DND-41 (cell line): ENCODE measurements around the gene SRRM4.
"Not testable (repeated sequence)": the region's sequence is repeated elsewhere in the genome, so short reads cannot be mapped to it uniquely, and the experiment has no call there.

Source experiments
- ATAC-seq: fragments of 200-7000 bp; cut with Tn5 transposase; 3 replicates; pipeline ENCODE4 v1.9.1; 2021; ENCODE audit warnings: low read depth; ENCODE audit not compliant: insufficient read depth
- DNase-seq: peaks from one replicate; pipeline ENCODE4 v3.0.0-alpha.2; 2020
- H2AFZ ChIP-seq: 2 replicates; pipeline ENCODE4 v1.6.0; 2012; ENCODE audit warnings: low read depth, low read length
- H3K27ac ChIP-seq: 2 replicates; pipeline ENCODE4 v1.5.1; 2012; ENCODE audit warnings: low read length, inconsistent platforms
- H3K27me3 ChIP-seq: fragments of 200-600 bp; sonication (generic); 2 replicates; pipeline ENCODE4 v1.6.0; 2012; ENCODE audit warnings: low read length, mild to moderate bottlenecking, inconsistent platforms; ENCODE audit not compliant: insufficient read depth, poor library complexity
- H3K36me3 ChIP-seq: 2 replicates; pipeline ENCODE4 v1.5.1; 2012; ENCODE audit warnings: low read length, inconsistent platforms; ENCODE audit not compliant: insufficient read depth
- H3K4me1 ChIP-seq: 2 replicates; pipeline ENCODE4 v1.5.1; 2012; ENCODE audit warnings: mild to moderate bottlenecking, low read length; ENCODE audit not compliant: insufficient read depth
- H3K4me2 ChIP-seq: 2 replicates; pipeline ENCODE4 v1.6.0; 2012; ENCODE audit warnings: mild to moderate bottlenecking, moderate library complexity, low read length, inconsistent platforms; ENCODE audit not compliant: insufficient read depth
- H3K4me3 ChIP-seq, 2 experiments: fragments of 200-600 bp in 1 of 2; shearing (Covaris generic) in 1 of 2; 2 replicates each; pipeline ENCODE4 v1.5.1; 2012 to 2016; ENCODE audit warnings: inconsistent platforms in 2 of 2, low read length in 2 of 2, mild to moderate bottlenecking in 2 of 2, low read depth in 1 of 2, moderate library complexity in 1 of 2
- H3K79me2 ChIP-seq: 2 replicates; pipeline ENCODE4 v1.6.0; 2012; ENCODE audit warnings: low read length, inconsistent platforms; ENCODE audit not compliant: insufficient read depth
- H3K9ac ChIP-seq: 2 replicates; pipeline ENCODE4 v1.6.0; 2012; ENCODE audit warnings: low read depth, mild to moderate bottlenecking, inconsistent platforms, low read length, moderate library complexity
- H3K9me3 ChIP-seq: 2 replicates; pipeline ENCODE4 v1.5.1; 2012; ENCODE audit warnings: low read length, moderate library complexity, mild to moderate bottlenecking, inconsistent platforms; ENCODE audit not compliant: insufficient read depth, severe bottlenecking
- H4K20me1 ChIP-seq: 2 replicates; pipeline ENCODE4 v1.6.0; 2012; ENCODE audit warnings: low read length; ENCODE audit not compliant: insufficient read depth
- EZH2 ChIP-seq: IDR thresholded peaks from 3 replicates; pipeline ENCODE4 v1.6.1; 2012; ENCODE audit warnings: borderline replicate concordance, low read depth, mild to moderate bottlenecking, moderate library complexity, low read length, inconsistent platforms; ENCODE audit not compliant: severe bottlenecking
- TF ChIP-seq, protein P1 (sequence below): IDR thresholded peaks from 2 replicates; pipeline ENCODE4 v1.5.1; 2012; ENCODE audit warnings: borderline replicate concordance, low read length, moderate library complexity, mild to moderate bottlenecking; ENCODE audit not compliant: poor library complexity, severe bottlenecking; ENCODE audit errors: extremely low read depth

Gene SRRM4

DNA sequence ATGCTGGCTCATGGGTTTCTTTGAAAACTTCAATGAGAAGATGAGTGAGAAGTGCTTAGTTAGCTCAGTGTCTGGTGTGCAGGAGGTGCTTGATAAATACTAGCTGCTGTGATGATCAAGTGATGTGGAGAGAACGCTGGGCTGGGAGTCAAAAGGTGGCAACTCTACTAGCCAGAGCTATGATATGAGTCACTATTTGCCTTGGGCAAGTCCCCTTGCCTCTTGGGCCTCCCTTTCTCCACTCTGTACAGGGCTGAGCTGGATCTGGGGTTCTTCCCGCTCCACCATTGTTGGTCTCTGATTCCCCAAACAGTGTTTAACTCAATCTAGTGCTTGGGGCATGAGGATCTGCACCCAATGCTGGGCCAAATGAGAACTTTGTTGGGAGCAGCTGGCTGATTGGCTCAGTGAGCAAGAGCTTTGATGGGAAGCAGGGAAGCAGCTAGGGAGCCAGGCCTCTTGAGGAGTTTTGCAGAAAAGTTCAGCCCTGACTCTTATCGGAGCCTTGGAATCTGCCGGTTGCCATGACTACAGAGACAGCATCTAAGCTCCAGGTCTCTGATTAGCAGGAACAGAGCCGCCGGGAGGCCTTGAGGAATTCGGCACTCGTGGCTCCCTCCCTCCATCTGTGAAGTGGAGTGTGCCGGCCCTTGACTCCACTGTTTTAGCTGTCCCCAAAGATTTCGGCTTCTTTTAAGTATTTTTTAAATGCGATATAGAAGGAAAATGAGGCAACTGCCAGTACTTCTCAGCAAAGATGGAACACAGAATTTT lies 115.3 kb downstream of the SRRM4 start:
- H3K27ac ChIP-seq, result no peak overlapping the region
- no peaks in the 10 kb centered on the region for H3K4me1 ChIP-seq
- no peak for DNase-seq
- no peaks in the 10 kb centered on the region for H3K9me3 ChIP-seq
- H3K9ac ChIP-seq, result no peak overlapping the region
- H4K20me1 ChIP-seq, result no peaks in the 10 kb centered on the region
- TF ChIP-seq EZH2, result no peak
- H3K79me2 ChIP-seq, result no peaks in the 10 kb centered on the region
- no peak overlapping the region for H3K4me2 ChIP-seq
- H3K36me3 ChIP-seq, result no peaks in the 10 kb centered on the region
- H3K4me3 ChIP-seq, result no peak overlapping the region
- no peaks in the 10 kb centered on the region for H3K27me3 ChIP-seq
- ATAC-seq, result no peak
- H2AFZ ChIP-seq, result no peak overlapping the region

DNA sequence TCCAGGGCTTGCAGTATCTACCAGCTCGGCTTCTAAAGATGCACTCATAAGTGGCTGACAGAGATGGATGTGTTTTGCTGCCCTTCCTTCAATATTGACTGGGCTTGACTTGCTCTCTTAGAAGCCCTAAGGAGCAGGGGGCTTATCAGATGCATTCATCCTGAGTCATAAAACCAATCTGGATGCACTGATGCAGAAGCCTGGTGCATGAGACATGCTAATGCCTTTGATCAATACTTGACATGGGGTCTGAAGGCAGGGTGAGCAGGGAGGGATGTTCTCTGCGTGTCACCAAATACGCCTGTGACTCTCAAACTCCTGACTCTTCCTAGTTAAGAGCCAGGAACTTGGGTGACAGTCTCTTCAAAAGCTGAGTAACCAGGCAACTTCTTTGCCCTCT lies 119.6 kb downstream of the SRRM4 start:
- H3K4me3 ChIP-seq, result no peak overlapping the region
- no peaks in the 10 kb centered on the region for H3K9me3 ChIP-seq
- H3K4me2 ChIP-seq, result no peak overlapping the region
- no peak overlapping the region for H2AFZ ChIP-seq
- no peaks in the 10 kb centered on the region for H3K27me3 ChIP-seq
- no peaks in the 10 kb centered on the region for H3K36me3 ChIP-seq
- DNase-seq, result no peak
- no peaks in the 10 kb centered on the region for H4K20me1 ChIP-seq
- no peak overlapping the region for H3K27ac ChIP-seq
- no peaks in the 10 kb centered on the region for H3K4me1 ChIP-seq
- no peak overlapping the region for H3K9ac ChIP-seq
- H3K79me2 ChIP-seq, result no peaks in the 10 kb centered on the region
- no peak for TF ChIP-seq EZH2
- TF ChIP-seq, protein P1, sequence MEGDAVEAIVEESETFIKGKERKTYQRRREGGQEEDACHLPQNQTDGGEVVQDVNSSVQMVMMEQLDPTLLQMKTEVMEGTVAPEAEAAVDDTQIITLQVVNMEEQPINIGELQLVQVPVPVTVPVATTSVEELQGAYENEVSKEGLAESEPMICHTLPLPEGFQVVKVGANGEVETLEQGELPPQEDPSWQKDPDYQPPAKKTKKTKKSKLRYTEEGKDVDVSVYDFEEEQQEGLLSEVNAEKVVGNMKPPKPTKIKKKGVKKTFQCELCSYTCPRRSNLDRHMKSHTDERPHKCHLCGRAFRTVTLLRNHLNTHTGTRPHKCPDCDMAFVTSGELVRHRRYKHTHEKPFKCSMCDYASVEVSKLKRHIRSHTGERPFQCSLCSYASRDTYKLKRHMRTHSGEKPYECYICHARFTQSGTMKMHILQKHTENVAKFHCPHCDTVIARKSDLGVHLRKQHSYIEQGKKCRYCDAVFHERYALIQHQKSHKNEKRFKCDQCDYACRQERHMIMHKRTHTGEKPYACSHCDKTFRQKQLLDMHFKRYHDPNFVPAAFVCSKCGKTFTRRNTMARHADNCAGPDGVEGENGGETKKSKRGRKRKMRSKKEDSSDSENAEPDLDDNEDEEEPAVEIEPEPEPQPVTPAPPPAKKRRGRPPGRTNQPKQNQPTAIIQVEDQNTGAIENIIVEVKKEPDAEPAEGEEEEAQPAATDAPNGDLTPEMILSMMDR, result no peak
- no peak for ATAC-seq

GRCh38 chr12:119102274-119102673 lies 120.9 kb downstream of the SRRM4 start:
- H3K36me3 ChIP-seq, result no peaks in the 10 kb centered on the region
- H4K20me1 ChIP-seq, result no peaks in the 10 kb centered on the region
- H2AFZ ChIP-seq, result no peak overlapping the region
- no peak overlapping the region for H3K4me3 ChIP-seq
- DNase-seq (no peak), ATAC-seq (no peak)
- no peak overlapping the region for H3K4me2 ChIP-seq
- no peaks in the 10 kb centered on the region for H3K27me3 ChIP-seq
- H3K4me1 ChIP-seq, result no peaks in the 10 kb centered on the region
- no peaks in the 10 kb centered on the region for H3K79me2 ChIP-seq
- H3K9me3 ChIP-seq, result no peaks in the 10 kb centered on the region
- no peak overlapping the region for H3K27ac ChIP-seq
- TF ChIP-seq EZH2, result no peak
- TF ChIP-seq, protein P1, result no peak
- no peak overlapping the region for H3K9ac ChIP-seq

DNA sequence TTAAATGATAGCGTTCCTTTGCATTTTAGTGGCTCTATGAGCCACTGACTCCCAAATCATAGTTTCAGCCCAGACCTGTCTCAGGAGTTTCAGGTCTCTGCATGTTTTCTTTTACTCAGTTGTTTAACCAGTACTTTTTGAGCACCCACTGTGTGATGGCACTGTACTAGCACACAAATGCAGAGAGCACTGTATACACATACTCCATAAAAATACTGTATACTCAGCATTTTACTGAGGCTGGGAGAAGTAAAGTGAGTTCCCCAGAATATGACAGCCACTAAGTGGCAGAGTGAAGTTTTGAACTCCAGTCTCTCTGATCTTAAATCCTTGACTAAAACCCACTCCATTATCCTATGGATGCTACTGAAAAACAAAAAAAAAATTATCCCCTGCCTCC lies 121.4 kb downstream of the SRRM4 start:
- no peak for DNase-seq
- ATAC-seq, result no peak
- no peaks in the 10 kb centered on the region for H4K20me1 ChIP-seq
- H3K4me2 ChIP-seq, result no peak overlapping the region
- TF ChIP-seq EZH2, result no peak
- TF ChIP-seq, protein P1, result no peak
- no peak overlapping the region for H2AFZ ChIP-seq
- H3K9me3 ChIP-seq, result no peaks in the 10 kb centered on the region
- no peak overlapping the region for H3K9ac ChIP-seq
- no peaks in the 10 kb centered on the region for H3K27me3 ChIP-seq
- H3K4me3 ChIP-seq, result no peak overlapping the region
- no peaks in the 10 kb centered on the region for H3K36me3 ChIP-seq
- H3K27ac ChIP-seq, result no peak overlapping the region
- no peaks in the 10 kb centered on the region for H3K4me1 ChIP-seq
- no peaks in the 10 kb centered on the region for H3K79me2 ChIP-seq

DNA sequence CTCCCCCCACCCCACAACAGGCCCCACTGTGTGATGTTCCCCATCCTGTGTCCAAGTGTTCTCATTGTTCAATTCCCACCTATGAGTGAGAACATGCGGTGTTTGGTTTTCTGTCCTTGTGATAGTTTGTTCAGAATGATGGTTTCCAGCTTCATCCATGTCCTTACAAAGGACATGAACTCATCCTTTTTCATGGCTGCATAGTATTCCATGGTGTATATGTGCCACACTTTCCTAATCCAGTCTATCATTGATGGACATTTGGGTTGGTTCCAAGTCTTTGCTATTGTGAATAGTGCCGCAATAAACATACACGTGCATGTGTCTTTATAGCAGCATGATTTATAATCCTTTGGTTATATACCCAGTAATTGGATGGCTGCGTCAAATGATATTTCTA lies 123.6 kb downstream of the SRRM4 start:
- H3K4me1 ChIP-seq, H3K27ac ChIP-seq, H4K20me1 ChIP-seq, H3K27me3 ChIP-seq, H3K4me3 ChIP-seq, H3K36me3 ChIP-seq, H3K4me2 ChIP-seq, H3K9ac ChIP-seq, ATAC-seq, DNase-seq, H3K9me3 ChIP-seq, H3K79me2 ChIP-seq, H2AFZ ChIP-seq: not testable (repeated sequence)
